Measurements from ENCODE around the gene GALNTL6. TPM values are rescaled to one million over a fixed set of nuclear protein-coding genes. Genes with fewer than 3 reads are reported as not detected.

GALNTL6 gene
- total RNA-seq, 1 experiment from 2014 or later, result not detected

DNA sequence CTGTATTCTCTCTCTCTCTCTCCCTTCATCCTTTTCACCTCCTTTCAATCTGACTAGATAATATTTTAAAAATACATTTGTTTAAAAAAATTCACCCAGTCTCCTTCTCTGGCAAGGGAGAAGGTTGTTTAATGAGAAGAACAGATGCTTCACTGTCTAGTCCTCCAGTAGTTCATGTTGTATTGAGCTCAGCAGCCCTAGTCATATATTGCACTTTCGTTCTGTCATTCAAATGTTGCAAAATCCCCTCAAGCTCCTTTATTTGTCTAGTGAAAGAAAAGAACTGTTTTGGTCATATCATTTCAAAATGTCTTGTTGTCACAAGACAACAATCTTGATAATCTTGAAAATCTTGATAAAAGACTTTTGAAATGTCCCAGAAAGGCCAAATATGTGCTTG is 248.0 kb downstream of the GALNTL6 start:
- H2BK120ac ChIP-seq (ENCODE audit: low read depth, low read length, poor library complexity, severe bottlenecking), result no peak overlapping the region

More for the DNA sequence above, 248.0 kb downstream of the GALNTL6 start:
- Histone ChIP-seq H3K23me2 (ENCODE audit: insufficient read length, low read depth, low read length, poor library complexity, severe bottlenecking) (no peaks in the 10 kb centered on the region), H3K4ac (ENCODE audit: low read depth, low read length) (no peak overlapping the region), H3K18ac (ENCODE audit: insufficient read length, low read depth, low read length) (no peak overlapping the region), H4K20me1 (ENCODE audit: control insufficient read depth, insufficient read depth, insufficient read length) (no peaks in the 10 kb centered on the region), H2BK20ac (ENCODE audit: low read depth, low read length, poor library complexity, severe bottlenecking) (no peak overlapping the region), H3K27me3 (ENCODE audit: insufficient read depth, low read length) (no peaks in the 10 kb centered on the region), H4K8ac (replicated peaks; ENCODE audit: insufficient read length, low read depth, low read length) (no peak overlapping the region), H4K5ac (ENCODE audit: insufficient read length, low read depth, low read length) (no peak overlapping the region), H2BK5ac (ENCODE audit: insufficient read length, low read length) (no peak overlapping the region), H3K23ac (ENCODE audit: insufficient read length, low read depth, low read length) (no peak overlapping the region), H3K4me1 (ENCODE audit: insufficient read depth, low read length) (no peaks in the 10 kb centered on the region), H3K56ac (ENCODE audit: insufficient read length, low read depth, low read length) (no peak overlapping the region), H2AFZ (ENCODE audit: low read length) (no peak overlapping the region), H2BK12ac (ENCODE audit: insufficient read length, low read depth, low read length) (no peak overlapping the region), H4K91ac (ENCODE audit: insufficient read length, low read depth, low read length) (no peak overlapping the region), H3K27ac (ENCODE audit: insufficient read length, low read depth, low read length) (no peak overlapping the region), H2BK15ac (ENCODE audit: low read depth, low read length) (no peak overlapping the region), H2AK5ac (ENCODE audit: insufficient read length, low read length) (no peak overlapping the region), H3K4me2 (ENCODE audit: insufficient read depth, insufficient read length, low read length) (no peak overlapping the region), H3K79me2 (ENCODE audit: insufficient read depth, low read length) (no peaks in the 10 kb centered on the region), H3T11ph (ENCODE audit: low read length) (no peak overlapping the region), H3K9me3 (ENCODE audit: control insufficient read depth, low read depth, low read length) (no peaks in the 10 kb centered on the region), H3K9ac (ENCODE audit: extremely low read depth, insufficient read length, low read length) (no peak overlapping the region), H3K79me1 (ENCODE audit: insufficient read depth, low read depth, low read length, poor library complexity, severe bottlenecking) (no peaks in the 10 kb centered on the region), H3K14ac (ENCODE audit: insufficient read depth, low read length) (no peak overlapping the region)
- Mint-ChIP-seq H3K36me3 (ENCODE audit: insufficient read depth in 1 of 3, low read depth in 3 of 3) (peaks cover 0 to 5% (median 0%) of the 10 kb centered on the region in 3 experiments; a peak in 3 of 7 replicates), H3K27ac (no peak overlapping the region), H3K27me3 (ENCODE audit: low read depth) (no peaks in the 10 kb centered on the region), H3K9me3 (peaks cover 0 to 3% of the 10 kb centered on the region in 2 experiments; a peak in 1 of 5 replicates), H3K4me1 (peaks cover 16 to 24% of the 10 kb centered on the region in 2 experiments), H3K4me3 (no peak overlapping the region)
- DNase-seq, result no peak
- no CpG with 5 or more reads among the region's 1 CpG for WGBS (ENCODE audit: extremely low coverage, insufficient read length, low lambda C conversion rate)
- TF ChIP-seq, protein P1, sequence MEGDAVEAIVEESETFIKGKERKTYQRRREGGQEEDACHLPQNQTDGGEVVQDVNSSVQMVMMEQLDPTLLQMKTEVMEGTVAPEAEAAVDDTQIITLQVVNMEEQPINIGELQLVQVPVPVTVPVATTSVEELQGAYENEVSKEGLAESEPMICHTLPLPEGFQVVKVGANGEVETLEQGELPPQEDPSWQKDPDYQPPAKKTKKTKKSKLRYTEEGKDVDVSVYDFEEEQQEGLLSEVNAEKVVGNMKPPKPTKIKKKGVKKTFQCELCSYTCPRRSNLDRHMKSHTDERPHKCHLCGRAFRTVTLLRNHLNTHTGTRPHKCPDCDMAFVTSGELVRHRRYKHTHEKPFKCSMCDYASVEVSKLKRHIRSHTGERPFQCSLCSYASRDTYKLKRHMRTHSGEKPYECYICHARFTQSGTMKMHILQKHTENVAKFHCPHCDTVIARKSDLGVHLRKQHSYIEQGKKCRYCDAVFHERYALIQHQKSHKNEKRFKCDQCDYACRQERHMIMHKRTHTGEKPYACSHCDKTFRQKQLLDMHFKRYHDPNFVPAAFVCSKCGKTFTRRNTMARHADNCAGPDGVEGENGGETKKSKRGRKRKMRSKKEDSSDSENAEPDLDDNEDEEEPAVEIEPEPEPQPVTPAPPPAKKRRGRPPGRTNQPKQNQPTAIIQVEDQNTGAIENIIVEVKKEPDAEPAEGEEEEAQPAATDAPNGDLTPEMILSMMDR (conservative IDR thresholded peaks at IDR 0.05), result no peak
